Stimulated activated CD8-positive, alpha-beta memory T cell treated with anti-CD3 and anti-CD28 coated beads, Interleukin-4, amount 100 ng/mL, for 4 hours (primary cell): ENCODE data around the gene SGPP1.
A peak's percentile ranks its signal among the peaks of the same experiment; 100 is the strongest.
"Not testable (repeated sequence)": the region's sequence is repeated elsewhere in the genome, so short reads cannot be mapped to it uniquely, and the experiment has no call there.

Source experiments
- DNase-seq, 2 donors: peaks; one replicate each; pipeline ENCODE4 v3.0.0-alpha.2; 2020; ENCODE audit warnings: low read depth in 2 of 2, low spot score in 1 of 2

Gene SGPP1

GRCh38 chr14:63641473-63642228 lies 86.2 kb downstream of the SGPP1 start, which contains the start of gene WDR89:
Gene WDR89, minus strand, starts transcription at chr14:63641871. Its CDS starts 41,929 bp downstream, at chr14:63599942.
- peak; percentile 93 to 94 for DNase-seq

GRCh38 chr14:63638493-63638892 lies 89.4 kb downstream of the SGPP1 start:
- no peak for DNase-seq

GRCh38 chr14:63636094-63636635 lies 91.7 kb downstream of the SGPP1 start:
- not testable (repeated sequence) for DNase-seq
